Endometrial microvascular endothelial cells (primary cell): Measurements from ENCODE around the gene SLC27A2. TPM values are rescaled to one million over a fixed set of nuclear protein-coding genes. Genes with fewer than 3 reads are reported as not detected.
"Not testable (repeated sequence)": the region's sequence is repeated elsewhere in the genome, so short reads cannot be mapped to it uniquely, and the experiment has no call there.

Experiments
- in situ Hi-C: cut with HindIII; loops from 2 replicates; pipeline ENCODE4 v1.10.0; 2017; ENCODE audit warnings: low sequenced_read_pairs, low pct_unique_long_range_greater_than_20kb; ENCODE audit errors: inconsistent ontology term
- total RNA-seq: library from RNA; depleted of rRNA; stranded (reverse); fragments of >200 nt; gene quantifications from one replicate; pipeline ENCODE4 v1.2.3, GENCODE V29; 2015; ENCODE audit errors: inconsistent ontology term

SLC27A2 gene
- total RNA-seq = not detected

- in situ Hi-C loops = no loop called here
Measured at GRCh38 chr15:50181969-50182218, at the start of gene SLC27A2. Gene SLC27A2 (plus strand): TSS chr15:50182196. CDS start chr15:50182428, 232 bp downstream.

DNA sequence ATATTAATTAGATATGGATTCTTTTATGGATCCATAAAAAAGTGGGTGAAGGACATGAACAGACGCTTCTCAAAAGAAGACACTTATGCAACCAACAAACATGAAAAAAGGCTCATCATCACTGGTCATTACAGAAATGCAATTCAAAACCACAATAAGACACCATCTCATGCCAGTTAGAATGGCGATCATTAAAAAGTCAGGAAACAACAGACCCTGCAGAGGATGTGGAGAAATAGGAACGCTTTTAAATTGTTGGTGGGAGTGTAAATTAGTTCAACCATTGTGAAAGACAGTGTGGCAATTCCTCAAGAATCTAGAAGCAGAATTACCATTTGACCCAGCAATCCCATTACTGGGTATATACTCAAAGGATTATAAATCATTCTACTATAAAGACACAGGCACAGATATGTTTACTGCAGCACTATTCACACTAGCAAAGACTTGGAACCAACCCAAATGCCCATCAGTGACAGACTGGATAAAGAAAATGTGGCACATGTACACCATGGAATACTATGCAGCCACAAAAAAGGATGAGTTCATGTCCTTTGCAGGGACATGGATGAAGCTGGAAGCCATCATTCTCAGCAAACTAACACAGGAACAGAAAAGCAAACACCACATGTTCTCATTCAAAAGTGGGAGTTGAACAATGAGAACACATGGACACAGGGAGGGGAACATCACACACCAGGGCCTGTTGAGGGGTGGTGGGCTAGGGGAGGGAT is 49.6 kb upstream of the SLC27A2 start:
- in situ Hi-C loops = not testable (repeated sequence)

GRCh38 chr15:50134524-50135024 is 47.4 kb upstream of the SLC27A2 start:
- in situ Hi-C loops = no loop called here

GRCh38 chr15:50135031-50135551 is 46.9 kb upstream of the SLC27A2 start:
- in situ Hi-C loops = no loop called here

DNA sequence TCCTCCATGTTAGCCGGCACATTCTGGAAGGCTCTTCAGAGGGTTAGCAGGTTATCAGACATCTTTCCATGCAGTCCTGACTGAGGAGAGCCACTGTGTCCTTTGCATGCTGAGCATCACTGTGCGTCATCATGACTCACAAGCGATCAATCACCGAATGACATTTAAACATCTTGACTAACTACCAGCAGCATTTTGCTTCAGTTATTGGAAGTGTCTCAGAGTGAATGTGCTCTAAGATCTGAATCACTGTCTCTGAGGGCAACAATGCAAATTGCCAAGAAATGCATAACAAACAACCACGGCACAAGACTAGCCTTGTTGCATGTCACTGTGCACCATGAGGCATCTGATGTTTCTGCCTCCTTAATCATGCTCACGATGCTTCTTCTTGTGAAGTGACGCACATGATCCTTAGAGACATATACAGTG is 44.6 kb upstream of the SLC27A2 start:
- in situ Hi-C loops = no loop called here

GRCh38 chr15:50137893-50138292 is 44.1 kb upstream of the SLC27A2 start:
- in situ Hi-C loops = no loop called here

DNA sequence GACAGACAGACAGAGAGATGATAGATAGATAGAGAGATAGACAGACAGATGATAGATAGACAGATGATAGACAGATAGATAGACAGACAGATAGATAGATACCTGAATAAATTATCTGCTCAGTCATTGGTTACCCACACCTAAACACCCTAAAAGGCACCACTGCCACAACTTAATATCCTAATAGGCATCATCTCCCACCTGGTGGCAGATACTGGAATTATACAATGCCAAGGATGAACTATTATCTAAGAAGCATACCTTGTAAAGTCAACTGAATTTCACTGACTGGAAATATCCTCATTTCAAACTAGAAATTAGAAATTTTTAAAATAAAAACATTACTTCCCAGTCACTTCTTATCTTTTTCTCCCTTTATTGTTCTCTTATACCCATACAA is 43.6 kb upstream of the SLC27A2 start:
- in situ Hi-C loops = no loop called here

- in situ Hi-C loops = no loop called here
Measured at GRCh38 chr15:50140098-50140497, 41.9 kb upstream of the SLC27A2 start.

DNA sequence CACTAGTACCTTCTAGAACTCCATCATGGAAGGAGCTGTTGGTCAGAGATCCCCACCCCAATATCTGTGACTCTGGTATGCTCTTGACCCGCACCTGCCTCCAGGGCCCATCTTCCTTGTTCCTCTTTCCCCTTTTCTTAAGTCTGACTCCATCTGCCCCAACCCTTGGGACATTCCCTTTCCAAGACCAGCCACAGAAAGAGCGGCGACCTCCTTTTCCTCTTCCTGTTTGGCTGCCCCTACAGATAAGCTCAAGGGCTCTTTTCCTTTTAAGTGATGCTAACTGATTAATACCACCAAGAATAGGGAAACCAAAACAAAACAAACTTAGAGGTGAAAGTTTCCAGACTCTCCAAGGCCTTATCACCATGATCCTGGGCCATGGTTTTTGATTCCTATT is 41.0 kb upstream of the SLC27A2 start:
- in situ Hi-C loops = no loop called here

- in situ Hi-C loops = no loop called here
Measured at GRCh38 chr15:50141856-50142255, 40.1 kb upstream of the SLC27A2 start.

- in situ Hi-C loops = no loop called here
Measured at GRCh38 chr15:50143255-50143860, 38.6 kb upstream of the SLC27A2 start.

- in situ Hi-C loops = no loop called here
Measured at GRCh38 chr15:50144341-50145120, 37.5 kb upstream of the SLC27A2 start.

DNA sequence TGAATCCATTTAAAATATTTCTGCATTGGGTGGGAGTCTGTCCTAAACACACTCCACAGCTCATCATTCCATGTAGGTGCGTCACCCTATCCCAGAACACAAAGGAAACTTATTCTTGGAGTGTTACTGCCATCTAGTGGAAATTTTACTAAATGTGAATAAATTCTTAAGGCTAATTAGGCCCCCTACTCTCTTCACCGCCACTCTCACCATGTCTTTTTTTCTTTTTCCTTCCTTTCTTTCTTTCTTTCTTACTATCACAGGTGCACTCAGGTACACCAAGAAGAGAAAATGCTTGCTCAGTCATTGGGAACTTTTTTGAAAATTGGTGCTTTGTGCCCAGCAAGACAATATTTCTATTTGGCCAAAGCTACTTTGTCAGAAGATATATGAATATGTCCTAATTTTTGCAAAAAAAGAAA is 36.5 kb upstream of the SLC27A2 start:
- in situ Hi-C loops = no loop called here

- in situ Hi-C loops = no loop called here
Measured at GRCh38 chr15:50146632-50147031, 35.4 kb upstream of the SLC27A2 start.

- in situ Hi-C loops = no loop called here
Measured at GRCh38 chr15:50148362-50148963, 33.5 kb upstream of the SLC27A2 start.

- in situ Hi-C loops = no loop called here
Measured at GRCh38 chr15:50149090-50149489, 32.9 kb upstream of the SLC27A2 start.

DNA sequence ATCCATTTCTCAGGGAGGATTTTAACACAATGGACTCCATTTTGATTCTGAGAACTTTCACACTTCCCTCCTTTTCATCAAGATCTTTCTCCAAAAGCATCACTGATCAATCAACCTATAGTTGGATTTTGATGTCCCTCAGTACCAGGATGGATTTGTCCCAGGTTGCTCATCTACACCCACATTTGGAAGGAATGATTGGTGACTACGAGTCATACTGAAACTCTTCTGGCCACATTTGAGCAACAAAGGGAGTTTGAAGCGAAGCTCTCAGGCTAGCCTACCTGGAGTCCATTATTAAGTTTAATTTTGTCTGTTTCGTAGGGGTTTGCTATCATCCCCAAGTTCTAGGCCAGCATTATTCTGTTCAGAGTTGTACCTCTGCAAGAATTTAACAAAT is 31.6 kb upstream of the SLC27A2 start:
- in situ Hi-C loops = no loop called here

- in situ Hi-C loops = no loop called here
Measured at GRCh38 chr15:50150851-50151250, 31.1 kb upstream of the SLC27A2 start.

GRCh38 chr15:50151476-50151875 is 30.5 kb upstream of the SLC27A2 start:
- in situ Hi-C loops = no loop called here
